GM23338 (cell line): ENCODE measurements around the gene MRM2. TPM values are rescaled to one million over a fixed set of nuclear protein-coding genes. Genes with fewer than 3 reads are reported as not detected.

Experiments used
- ATAC-seq: fragments of 200-7000 bp; cut with Tn5 transposase; 3 replicates; pipeline ENCODE4 v1.9.1; 2020
- DNase-seq: peaks from one replicate; pipeline ENCODE4 v3.0.0-alpha.2; 2015; ENCODE audit warnings: low spot score
- H2AFZ ChIP-seq: fragments of 200-600 bp; sonication (generic); 2 replicates; pipeline ENCODE4 v1.8.0; 2016; ENCODE audit warnings: antibody characterized with exemption, mild to moderate bottlenecking, moderate library complexity
- H3F3A ChIP-seq: fragments of 200-600 bp; sonication (generic); replicated peaks from 2 replicates; pipeline ENCODE4 v1.8.0; 2017; ENCODE audit warnings: antibody characterized with exemption, mixed run types, low read depth
- H3K27ac ChIP-seq: fragments of 200-600 bp; sonication (generic); 2 replicates; pipeline ENCODE4 v1.6.1; 2016; ENCODE audit warnings: low read depth
- H3K27me3 ChIP-seq: fragments of 200-600 bp; sonication (generic); 2 replicates; pipeline ENCODE4 v1.8.0; 2016; ENCODE audit warnings: mild to moderate bottlenecking, mixed run types, moderate library complexity; ENCODE audit not compliant: insufficient read depth
- H3K36me3 ChIP-seq: fragments of 200-600 bp; sonication (generic); 2 replicates; pipeline ENCODE4 v1.8.0; 2016; ENCODE audit warnings: mild to moderate bottlenecking; ENCODE audit not compliant: insufficient read depth
- H3K4me1 ChIP-seq: fragments of 200-600 bp; sonication (generic); 2 replicates; pipeline ENCODE4 v1.8.0; 2016; ENCODE audit warnings: mild to moderate bottlenecking, moderate library complexity; ENCODE audit not compliant: insufficient read depth
- H3K4me2 ChIP-seq: fragments of 200-600 bp; sonication (generic); 2 replicates; pipeline ENCODE4 v1.7.1; 2017; ENCODE audit warnings: mixed run types
- H3K4me3 ChIP-seq: fragments of 200-600 bp; sonication (generic); 2 replicates; pipeline ENCODE4 v1.6.1; 2016; ENCODE audit warnings: mixed run types
- H3K79me2 ChIP-seq: fragments of 200-600 bp; sonication (generic); replicated peaks from 2 replicates; pipeline ENCODE4 v1.8.0; 2017; ENCODE audit warnings: mild to moderate bottlenecking; ENCODE audit not compliant: insufficient read depth
- H3K9me2 ChIP-seq: fragments of 200-600 bp; sonication (generic); 2 replicates; pipeline ENCODE4 v1.8.0; 2017; ENCODE audit not compliant: insufficient read depth
- H4K20me1 ChIP-seq: fragments of 200-600 bp; sonication (generic); replicated peaks from 2 replicates; pipeline ENCODE4 v1.8.0; 2017; ENCODE audit warnings: mild to moderate bottlenecking; ENCODE audit not compliant: insufficient read depth
- H3K27ac Mint-ChIP-seq: 2 replicates; pipeline ENCODE4 v1.8.0; 2020; ENCODE audit warnings: inconsistent platforms, mild to moderate bottlenecking, moderate library complexity, mixed read lengths
- H3K27me3 Mint-ChIP-seq: 3 replicates; pipeline ENCODE4 v1.8.0; 2022; ENCODE audit warnings: low read depth, mild to moderate bottlenecking, moderate library complexity, mixed read lengths, inconsistent platforms; ENCODE audit not compliant: insufficient read depth, poor library complexity
- H3K36me3 Mint-ChIP-seq: 3 replicates; pipeline ENCODE4 v1.8.0; 2021; ENCODE audit warnings: low read depth, mild to moderate bottlenecking, inconsistent platforms, moderate library complexity, mixed read lengths
- H3K4me1 Mint-ChIP-seq: 3 replicates; pipeline ENCODE4 v1.8.0; 2020; ENCODE audit warnings: mild to moderate bottlenecking, inconsistent platforms, mixed read lengths
- H3K4me3 Mint-ChIP-seq: 3 replicates; pipeline ENCODE4 v1.8.0; 2021; ENCODE audit warnings: moderate library complexity, mild to moderate bottlenecking, inconsistent platforms, mixed read lengths
- H3K9me3 Mint-ChIP-seq: 3 replicates; pipeline ENCODE4 v1.8.0; 2020; ENCODE audit warnings: moderate library complexity, mild to moderate bottlenecking, inconsistent platforms, mixed read lengths
- CREB1 ChIP-seq: fragments of 250-450 bp; sonication (Bioruptor Pico); IDR thresholded peaks from 2 replicates; pipeline ENCODE4 v1.5.0; 2020; ENCODE audit warnings: low read depth, mild to moderate bottlenecking, moderate library complexity
- CTCF ChIP-seq, 2 experiments: fragments of 200-600 bp in 1 of 2; sonication (generic) in 1 of 2; conservative IDR thresholded peaks; 2 replicates each; pipeline versions ENCODE4 v1.5.1 to v1.6.1; 2016 to 2017; ENCODE audit warnings: antibody characterized with exemption in 2 of 2, low read depth in 2 of 2, mild to moderate bottlenecking in 2 of 2, moderate library complexity in 1 of 2
- ETS1 ChIP-seq: IDR thresholded peaks from 2 replicates; pipeline ENCODE4 v1.6.1; 2016; ENCODE audit warnings: antibody characterized with exemption
- EZH2 ChIP-seq: fragments of 200-600 bp; sonication (generic); IDR thresholded peaks from one replicate; pipeline ENCODE4 v1.8.0; 2017; ENCODE audit warnings: antibody characterized with exemption, mild to moderate bottlenecking, low read depth; ENCODE audit not compliant: unreplicated experiment
- EZH2phosphoT487 ChIP-seq: fragments of 200-600 bp; sonication (generic); IDR thresholded peaks from one replicate; pipeline ENCODE4 v1.8.1; 2018; ENCODE audit warnings: antibody characterized with exemption; ENCODE audit not compliant: unreplicated experiment
- JUNB ChIP-seq: IDR thresholded peaks from one replicate; pipeline ENCODE4 v1.6.1; 2016; ENCODE audit warnings: antibody characterized with exemption; ENCODE audit not compliant: unreplicated experiment
- NANOG ChIP-seq: IDR thresholded peaks from 2 replicates; pipeline ENCODE4 v1.6.1; 2016; ENCODE audit warnings: antibody characterized with exemption, borderline replicate concordance
- POLR2AphosphoS5 ChIP-seq: IDR thresholded peaks from 2 replicates; pipeline ENCODE4 v1.6.1; 2016; ENCODE audit warnings: antibody characterized with exemption, low read depth
- REST ChIP-seq: IDR thresholded peaks from one replicate; pipeline ENCODE4 v1.6.1; 2018; ENCODE audit warnings: antibody characterized with exemption; ENCODE audit not compliant: unreplicated experiment
- STAT1 ChIP-seq: IDR thresholded peaks from one replicate; pipeline ENCODE4 v1.6.1; 2016; ENCODE audit warnings: antibody characterized with exemption; ENCODE audit not compliant: unreplicated experiment
- ZNF114 ChIP-seq: fragments of 250-450 bp; sonication (Bioruptor Pico); IDR thresholded peaks from 2 replicates; pipeline ENCODE4 v1.5.0; 2020; ENCODE audit warnings: mild to moderate bottlenecking, moderate library complexity
- ZNF331 ChIP-seq: fragments of 250-450 bp; sonication (Bioruptor Pico); IDR thresholded peaks from 2 replicates; pipeline ENCODE4 v1.5.0; 2020; ENCODE audit warnings: low read depth, mild to moderate bottlenecking, moderate library complexity
- ZNF462 ChIP-seq: fragments of 250-450 bp; sonication (Bioruptor Pico); IDR thresholded peaks from 2 replicates; pipeline ENCODE4 v1.5.0; 2020; ENCODE audit warnings: mild to moderate bottlenecking, moderate library complexity
- polyA plus RNA-seq: library from polyadenylated mRNA; unstranded; fragments of >200 nt; fragmentation: Nextera tagmentation; extraction: Ambion mirVana; gene quantifications from 2 replicates; pipeline ENCODE4 v1.2.1, GENCODE V29; 2016
- total RNA-seq: library from RNA; depleted of rRNA; stranded (reverse); fragments of >200 nt; shearing (Covaris generic); gene quantifications from 2 replicates; pipeline ENCODE4 v1.2.3, GENCODE V29; 2014

Gene MRM2
- total and polyA plus RNA-seq, 2 experiments from 2014 or later = 30.0 to 37.8 TPM

GRCh38 chr7:2253525-2254244 lies 11.7 kb upstream of the MRM2 start:
- H3K4me3 ChIP-seq = no peak overlapping the region
- no peaks in the 10 kb centered on the region; the same call in 1 of the 2 replicates for H3K36me3 ChIP-seq
- no peaks in the 10 kb centered on the region for H3K27me3 ChIP-seq
- Mint-ChIP-seq H3K4me1 (no peaks in the 10 kb centered on the region), H3K36me3 (peaks cover 26% of the 10 kb centered on the region), H3K9me3 (no peaks in the 10 kb centered on the region), H3K27ac (no peak overlapping the region), H3K27me3 (peaks cover 22% of the 10 kb centered on the region), H3K4me3 (no peak overlapping the region)
- H2AFZ ChIP-seq = no peak overlapping the region
- no peaks in the 10 kb centered on the region for H3K79me2 ChIP-seq
- no peaks in the 10 kb centered on the region for H3K4me1 ChIP-seq
- DNase-seq (no peak), ATAC-seq (no peak)
- H3K4me2 ChIP-seq = no peak overlapping the region
- H3K9me2 ChIP-seq = no peaks in the 10 kb centered on the region
- no peaks in the 10 kb centered on the region; the same call in 1 of the 2 replicates for H4K20me1 ChIP-seq
- H3F3A ChIP-seq = no peaks in the 10 kb centered on the region
- TF ChIP-seq CREB1 (CRISPR knock-in tag) (no peak), EZH2 (no peak), EZH2phosphoT487 (no peak), REST (no peak), NANOG (no peak), POLR2AphosphoS5 (no peak), ZNF462 (CRISPR knock-in tag) (no peak), ETS1 (no peak), ZNF114 (CRISPR knock-in tag) (no peak), ZNF331 (CRISPR knock-in tag) (no peak), STAT1 (no peak), JUNB (no peak), CTCF (conservative IDR thresholded peaks at IDR 0.05; ENCODE audit: low read depth in 2 of 2) (no peak)
- H3K27ac ChIP-seq = no peak overlapping the region
